GM13976 (cell line): ENCODE results near the gene HARBI1.

ENCODE experiments used
- DNase-seq: peaks from one replicate; pipeline ENCODE4 v3.0.0; 2012; ENCODE audit warnings: low spot score
- CTCF ChIP-seq: IDR thresholded peaks from 2 replicates; pipeline ENCODE4 v1.5.1; 2012; ENCODE audit warnings: borderline replicate concordance, mild to moderate bottlenecking; ENCODE audit not compliant: insufficient read depth; ENCODE audit errors: extremely low read depth, missing control alignments, control extremely low read depth
- in situ Hi-C: fragments of 300-500 bp; cut with MboI; formaldehyde crosslinking; loops from one replicate; pipeline ENCODE4 v1.12.0; 2022; ENCODE audit warnings: low sequenced_read_pairs, mixed read lengths, inconsistent platforms; ENCODE audit not compliant: unreplicated experiment

Gene HARBI1

GRCh38 chr11:46637546-46637945 is 20.5 kb upstream of the HARBI1 start:
- in situ Hi-C loops, result no loop called here
- TF ChIP-seq CTCF, result no peak
- DNase-seq, result no peak

GRCh38 chr11:46635557-46636139 is 18.6 kb upstream of the HARBI1 start:
- DNase-seq, result no peak
- in situ Hi-C loops, result no loop called here
- no peak for TF ChIP-seq CTCF

- TF ChIP-seq CTCF, result no peak
- DNase-seq, result no peak
- in situ Hi-C loops, result no loop called here
Measured at GRCh38 chr11:46633291-46634217, 16.5 kb upstream of the HARBI1 start.

GRCh38 chr11:46632502-46632901 is 15.5 kb upstream of the HARBI1 start:
- no peak for DNase-seq
- no peak for TF ChIP-seq CTCF
- in situ Hi-C loops, result no loop called here

- TF ChIP-seq CTCF, result no peak
- in situ Hi-C loops, result no loop called here
- DNase-seq, result no peak
Measured at GRCh38 chr11:46631676-46632075, 14.6 kb upstream of the HARBI1 start.

- in situ Hi-C loops, result no loop called here
- DNase-seq, result no peak
- TF ChIP-seq CTCF, result no peak
Measured at GRCh38 chr11:46630237-46630636, 13.2 kb upstream of the HARBI1 start.

GRCh38 chr11:46628961-46629360 is 11.9 kb upstream of the HARBI1 start:
- in situ Hi-C loops, result no loop called here
- TF ChIP-seq CTCF, result no peak
- DNase-seq, result no peak
